SK-N-MC (cell line): ENCODE data around the gene MB21D2.

Experiments used
- EZH2 ChIP-seq: fragments of 200-600 bp; sonication (generic); IDR thresholded peaks from one replicate; pipeline ENCODE4 v1.6.1; 2017; ENCODE audit warnings: antibody characterized with exemption
- FOXP2 ChIP-seq: optimal IDR thresholded peaks from 2 replicates; pipeline ENCODE3; 2011; ENCODE audit warnings: mild to moderate bottlenecking, moderate library complexity; ENCODE audit not compliant: insufficient read depth; ENCODE audit errors: extremely low read length, control extremely low read depth

DNA sequence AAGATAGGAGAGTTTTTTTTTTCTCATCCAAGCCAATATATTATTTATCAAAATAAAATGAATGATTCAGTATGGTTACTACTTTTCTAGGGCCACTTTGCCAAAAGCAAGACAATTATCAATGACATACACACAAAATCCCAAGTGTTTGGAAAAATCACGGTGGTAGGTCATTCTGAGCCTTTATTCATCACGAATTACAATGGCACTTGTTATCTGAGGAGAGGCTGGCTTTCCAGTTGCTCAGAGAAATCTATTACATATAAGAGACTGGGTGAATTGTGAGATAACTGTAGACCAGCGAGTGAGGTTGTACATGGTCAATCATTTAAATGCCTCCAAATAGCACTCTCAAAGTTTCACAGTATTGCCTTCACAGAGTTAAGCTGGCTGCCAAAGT is 169.9 kb downstream of the MB21D2 start:
- no peak for TF ChIP-seq EZH2
- TF ChIP-seq FOXP2, result no peak
